Mesendoderm (in vitro differentiated cells): ENCODE data around the gene BIN1.

Source experiments
- DNase-seq: peaks from one replicate; pipeline ENCODE4 v3.0.0; 2013
- H2AK5ac ChIP-seq: 2 replicates; pipeline ENCODE4 v1.6.1; 2013; ENCODE audit warnings: low read length, inconsistent platforms
- H2BK120ac ChIP-seq: 2 replicates; pipeline ENCODE4 v1.6.1; 2013; ENCODE audit warnings: low read depth, mild to moderate bottlenecking, low read length, moderate library complexity, mixed read lengths
- H2BK15ac ChIP-seq: replicated peaks from 2 replicates; pipeline ENCODE4 v1.6.1; 2013; ENCODE audit warnings: low read depth, mild to moderate bottlenecking, moderate library complexity
- H2BK5ac ChIP-seq: 2 replicates; pipeline ENCODE4 v1.6.1; 2013; ENCODE audit warnings: low read length, inconsistent platforms
- H3K18ac ChIP-seq: 2 replicates; pipeline ENCODE4 v1.6.1; 2013; ENCODE audit warnings: mild to moderate bottlenecking, low read length, mixed read lengths
- H3K23ac ChIP-seq: one replicate; pipeline ENCODE4 v1.6.1; 2013; ENCODE audit warnings: low read length
- H3K27ac ChIP-seq: 2 replicates; pipeline ENCODE4 v1.5.1; 2013; ENCODE audit warnings: low read depth, mild to moderate bottlenecking, inconsistent platforms, low read length, moderate library complexity
- H3K27me3 ChIP-seq: 2 replicates; pipeline ENCODE4 v1.6.1; 2013; ENCODE audit warnings: low read length, control low read depth, mild to moderate bottlenecking, inconsistent platforms; ENCODE audit not compliant: insufficient read depth, poor library complexity
- H3K36me3 ChIP-seq: 2 replicates; pipeline ENCODE4 v1.6.1; 2013; ENCODE audit warnings: low read length, inconsistent platforms; ENCODE audit not compliant: control insufficient read depth, insufficient read depth
- H3K4ac ChIP-seq: one replicate; pipeline ENCODE4 v1.6.1; 2013; ENCODE audit warnings: low read depth, mild to moderate bottlenecking, low read length, moderate library complexity
- H3K4me1 ChIP-seq: 2 replicates; pipeline ENCODE4 v1.6.1; 2013; ENCODE audit warnings: low read depth, low read length, inconsistent platforms; ENCODE audit not compliant: control insufficient read depth
- H3K4me2 ChIP-seq: 2 replicates; pipeline ENCODE4 v1.6.1; 2013; ENCODE audit warnings: low read length
- H3K4me3 ChIP-seq: 2 replicates; pipeline ENCODE4 v1.5.1; 2013; ENCODE audit warnings: mild to moderate bottlenecking, low read length
- H3K56ac ChIP-seq: one replicate; pipeline ENCODE4 v1.6.1; 2013; ENCODE audit warnings: low read length
- H3K79me1 ChIP-seq: 2 replicates; pipeline ENCODE4 v1.6.1; 2013; ENCODE audit warnings: low read length, inconsistent platforms
- H3K79me2 ChIP-seq: 2 replicates; pipeline ENCODE4 v1.6.1; 2013; ENCODE audit warnings: mild to moderate bottlenecking, low read length; ENCODE audit not compliant: control insufficient read depth, insufficient read depth
- H3K9ac ChIP-seq: 2 replicates; pipeline ENCODE4 v1.6.1; 2013; ENCODE audit warnings: low read length, inconsistent platforms
- H4K5ac ChIP-seq: one replicate; pipeline ENCODE4 v1.6.1; 2013; ENCODE audit warnings: low read length
- H4K8ac ChIP-seq: one replicate; pipeline ENCODE4 v1.6.1; 2013; ENCODE audit warnings: low read depth, mild to moderate bottlenecking, control low read depth, low read length, moderate library complexity
- WGBS: extraction: QIAGEN DNeasy Blood & Tissue Kit; methylation state at CpG from one replicate; pipeline ENCODE4 v1.1.7; 2013; ENCODE audit warnings: low lambda C conversion rate, missing lambda C conversion rate; ENCODE audit not compliant: insufficient coverage; ENCODE audit errors: extremely low coverage; 5-methylcytosine and 5-hydroxymethylcytosine counted together

The BIN1 gene

DNA sequence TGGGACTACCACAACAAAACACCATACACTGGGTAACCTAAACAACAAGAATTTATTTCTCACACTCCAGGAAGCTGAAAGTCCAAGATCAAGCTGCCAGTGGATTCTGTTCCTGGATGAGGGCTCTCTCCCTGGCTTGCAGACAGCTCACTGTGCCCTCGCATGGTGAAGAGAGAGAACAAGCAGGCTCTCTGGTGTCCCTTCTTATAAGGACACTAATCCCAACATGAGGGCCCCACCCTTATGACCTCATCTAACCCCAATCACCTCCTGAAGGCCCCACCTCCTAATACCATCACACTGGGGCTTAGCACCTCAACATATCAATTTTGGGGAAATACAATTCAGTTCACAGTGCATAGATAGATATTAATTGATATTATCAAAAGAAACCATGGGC lies 83.5 kb downstream of the BIN1 start:
- Histone ChIP-seq H3K79me2 (no peaks in the 10 kb centered on the region), H4K5ac (no peak overlapping the region), H2BK5ac (no peak overlapping the region), H3K9ac (no peak overlapping the region), H2AK5ac (no peak overlapping the region), H3K4ac (no peak overlapping the region), H3K23ac (no peak overlapping the region), H3K36me3 (no peaks in the 10 kb centered on the region), H4K8ac (no peak overlapping the region), H3K27me3 (no peaks in the 10 kb centered on the region), H3K79me1 (no peaks in the 10 kb centered on the region), H3K56ac (no peak overlapping the region), H3K4me3 (no peak overlapping the region), H3K18ac (no peak overlapping the region), H2BK15ac (no peak overlapping the region), H3K27ac (no peak overlapping the region), H3K4me2 (no peak overlapping the region), H2BK120ac (no peak overlapping the region), H3K4me1 (no peaks in the 10 kb centered on the region)
- DNase-seq: no peak
- WGBS: no CpG with 5 or more reads among the region's 1 CpG

DNA sequence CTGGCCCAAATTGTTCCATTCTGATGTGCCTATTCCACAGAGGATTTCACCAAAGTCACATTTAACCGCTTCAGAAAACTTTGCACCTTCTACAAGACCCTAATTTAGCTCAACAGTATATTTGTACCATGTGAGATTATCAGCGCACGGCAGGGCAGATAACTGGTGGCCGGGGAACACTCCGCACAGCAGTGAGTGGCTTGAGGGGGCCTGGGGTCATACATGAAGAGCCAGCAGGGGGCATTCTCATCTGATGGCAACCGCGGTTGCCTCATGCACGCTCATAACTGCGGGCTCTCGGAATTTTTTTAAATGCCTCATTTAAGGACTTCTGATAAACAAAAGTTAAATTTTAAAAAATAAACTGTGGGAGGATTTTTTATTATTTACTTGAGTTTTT lies 84.1 kb downstream of the BIN1 start:
- no peak overlapping the region for H2BK15ac ChIP-seq
- H2BK5ac ChIP-seq: no peak overlapping the region
- H4K5ac ChIP-seq: no peak overlapping the region
- no peaks in the 10 kb centered on the region for H3K27me3 ChIP-seq
- H3K18ac ChIP-seq: no peak overlapping the region
- no CpG with 5 or more reads among the region's 10 CpGs for WGBS
- no peak for DNase-seq
- no peak overlapping the region for H3K4ac ChIP-seq
- H3K23ac ChIP-seq: no peak overlapping the region
- no peaks in the 10 kb centered on the region for H3K36me3 ChIP-seq
- H4K8ac ChIP-seq: no peak overlapping the region
- H3K79me2 ChIP-seq: no peaks in the 10 kb centered on the region
- H3K4me1 ChIP-seq: no peaks in the 10 kb centered on the region
- no peak overlapping the region for H3K27ac ChIP-seq
- no peaks in the 10 kb centered on the region for H3K79me1 ChIP-seq
- no peak overlapping the region for H3K56ac ChIP-seq
- H3K4me3 ChIP-seq: no peak overlapping the region
- no peak overlapping the region for H3K9ac ChIP-seq
- H2BK120ac ChIP-seq: no peak overlapping the region
- no peak overlapping the region for H3K4me2 ChIP-seq
- H2AK5ac ChIP-seq: no peak overlapping the region

DNA sequence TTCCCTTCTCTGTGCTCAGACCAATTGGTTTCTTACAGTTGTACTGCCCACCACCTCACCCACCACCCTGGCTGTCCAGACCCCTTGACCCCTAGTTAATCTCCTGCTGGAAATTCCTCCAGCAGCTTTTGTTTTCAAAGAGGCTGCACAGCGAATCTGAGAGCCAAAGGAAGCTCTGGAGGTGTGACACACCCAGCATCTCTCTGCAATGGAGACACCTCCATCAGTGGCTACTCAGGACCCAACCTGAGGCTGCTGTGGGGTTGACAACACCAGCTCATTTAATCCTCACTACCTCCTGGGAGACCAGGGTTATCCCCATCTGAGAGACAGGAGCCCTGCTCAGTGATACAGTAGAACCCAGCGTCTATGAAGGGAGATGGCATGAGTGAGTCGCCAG lies 86.4 kb downstream of the BIN1 start:
- no peak overlapping the region for H2AK5ac ChIP-seq
- H2BK120ac ChIP-seq: no peak overlapping the region
- no peak overlapping the region for H4K8ac ChIP-seq
- H2BK15ac ChIP-seq: no peak overlapping the region
- H3K4me1 ChIP-seq: no peaks in the 10 kb centered on the region
- no peak overlapping the region for H3K9ac ChIP-seq
- H3K79me2 ChIP-seq: no peaks in the 10 kb centered on the region
- H3K18ac ChIP-seq: no peak overlapping the region
- no peak overlapping the region for H3K4ac ChIP-seq
- H3K4me2 ChIP-seq: no peak overlapping the region
- no peak overlapping the region for H3K56ac ChIP-seq
- H3K27me3 ChIP-seq: no peaks in the 10 kb centered on the region
- H3K4me3 ChIP-seq: no peak overlapping the region
- no peak overlapping the region for H4K5ac ChIP-seq
- no peaks in the 10 kb centered on the region for H3K36me3 ChIP-seq
- no peak for DNase-seq
- H3K23ac ChIP-seq: no peak overlapping the region
- H2BK5ac ChIP-seq: no peak overlapping the region
- no CpG with 5 or more reads among the region's 3 CpGs for WGBS
- H3K79me1 ChIP-seq: no peaks in the 10 kb centered on the region
- H3K27ac ChIP-seq: no peak overlapping the region

DNA sequence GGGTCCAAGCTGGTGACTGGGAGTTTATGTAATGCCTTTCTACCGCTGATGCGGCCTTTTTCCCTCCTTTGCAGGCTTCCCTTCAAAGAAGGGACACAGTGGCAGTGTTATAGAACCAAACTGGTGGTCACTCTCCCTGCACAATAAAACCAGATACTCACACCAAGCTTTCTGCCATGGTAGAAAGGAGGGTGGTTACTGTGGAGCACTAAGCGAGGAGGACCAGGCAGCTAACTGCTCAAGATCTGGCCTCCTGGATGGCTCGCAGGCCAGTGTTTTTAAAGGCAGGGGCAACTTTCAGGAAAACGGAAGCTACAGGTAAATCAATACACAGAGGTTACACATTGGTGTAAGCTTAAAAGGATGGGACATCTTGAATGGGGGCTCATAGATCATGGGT lies 89.4 kb downstream of the BIN1 start:
- no CpG with 5 or more reads among the region's 5 CpGs for WGBS
- H4K5ac ChIP-seq: no peak overlapping the region

DNA sequence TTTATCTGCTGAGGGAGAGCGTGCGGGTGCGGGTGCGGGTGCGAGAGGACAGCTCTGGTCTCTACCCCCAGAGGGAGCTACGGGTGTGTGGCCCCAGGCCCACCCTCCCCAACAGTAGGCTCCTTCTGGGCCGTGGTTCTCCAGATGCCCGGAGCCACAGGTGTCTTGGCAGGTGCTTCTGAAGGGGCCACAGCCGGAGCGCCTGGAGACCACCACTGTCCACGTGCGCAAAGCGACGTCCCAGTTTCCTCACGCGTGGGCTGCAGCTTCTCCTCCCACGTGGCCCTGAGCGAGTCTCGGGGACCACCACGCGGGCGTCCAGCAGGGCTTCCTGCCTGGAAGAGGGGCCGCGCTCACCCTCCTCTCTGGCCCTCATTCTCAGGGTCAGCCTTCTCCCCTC lies 90.6 kb downstream of the BIN1 start:
- no peak overlapping the region for H3K4me2 ChIP-seq
- H4K5ac ChIP-seq: no peak overlapping the region
- no CpG with 5 or more reads among the region's 24 CpGs for WGBS
- no peak overlapping the region for H4K8ac ChIP-seq
- H3K23ac ChIP-seq: no peak overlapping the region
- H3K27me3 ChIP-seq: no peaks in the 10 kb centered on the region
- no peak for DNase-seq
- no peak overlapping the region for H2BK15ac ChIP-seq
- no peak overlapping the region for H3K4me3 ChIP-seq
- H2BK5ac ChIP-seq: no peak overlapping the region
- no peak overlapping the region for H3K4ac ChIP-seq
- H2AK5ac ChIP-seq: no peak overlapping the region
- H3K9ac ChIP-seq: no peak overlapping the region
- H2BK120ac ChIP-seq: no peak overlapping the region
- no peak overlapping the region for H3K18ac ChIP-seq
- no peaks in the 10 kb centered on the region for H3K79me2 ChIP-seq
- no peaks in the 10 kb centered on the region for H3K79me1 ChIP-seq
- peaks cover 2% of the 10 kb centered on the region for H3K4me1 ChIP-seq
- no peak overlapping the region for H3K27ac ChIP-seq
- H3K36me3 ChIP-seq: no peaks in the 10 kb centered on the region
- H3K56ac ChIP-seq: no peak overlapping the region

More for the DNA sequence above, 89.4 kb downstream of the BIN1 start:
- Histone ChIP-seq H3K18ac (no peak overlapping the region), H4K8ac (no peak overlapping the region), H3K27ac (no peak overlapping the region), H3K4me1 (peaks cover 2% of the 10 kb centered on the region), H3K4me2 (no peak overlapping the region), H3K4ac (no peak overlapping the region), H3K23ac (no peak overlapping the region), H3K56ac (no peak overlapping the region), H3K36me3 (no peaks in the 10 kb centered on the region), H3K27me3 (no peaks in the 10 kb centered on the region), H2AK5ac (no peak overlapping the region), H3K4me3 (no peak overlapping the region), H3K9ac (no peak overlapping the region), H2BK5ac (no peak overlapping the region), H2BK120ac (no peak overlapping the region), H3K79me1 (no peaks in the 10 kb centered on the region), H3K79me2 (no peaks in the 10 kb centered on the region), H2BK15ac (no peak overlapping the region)
- DNase-seq: no peak

DNA sequence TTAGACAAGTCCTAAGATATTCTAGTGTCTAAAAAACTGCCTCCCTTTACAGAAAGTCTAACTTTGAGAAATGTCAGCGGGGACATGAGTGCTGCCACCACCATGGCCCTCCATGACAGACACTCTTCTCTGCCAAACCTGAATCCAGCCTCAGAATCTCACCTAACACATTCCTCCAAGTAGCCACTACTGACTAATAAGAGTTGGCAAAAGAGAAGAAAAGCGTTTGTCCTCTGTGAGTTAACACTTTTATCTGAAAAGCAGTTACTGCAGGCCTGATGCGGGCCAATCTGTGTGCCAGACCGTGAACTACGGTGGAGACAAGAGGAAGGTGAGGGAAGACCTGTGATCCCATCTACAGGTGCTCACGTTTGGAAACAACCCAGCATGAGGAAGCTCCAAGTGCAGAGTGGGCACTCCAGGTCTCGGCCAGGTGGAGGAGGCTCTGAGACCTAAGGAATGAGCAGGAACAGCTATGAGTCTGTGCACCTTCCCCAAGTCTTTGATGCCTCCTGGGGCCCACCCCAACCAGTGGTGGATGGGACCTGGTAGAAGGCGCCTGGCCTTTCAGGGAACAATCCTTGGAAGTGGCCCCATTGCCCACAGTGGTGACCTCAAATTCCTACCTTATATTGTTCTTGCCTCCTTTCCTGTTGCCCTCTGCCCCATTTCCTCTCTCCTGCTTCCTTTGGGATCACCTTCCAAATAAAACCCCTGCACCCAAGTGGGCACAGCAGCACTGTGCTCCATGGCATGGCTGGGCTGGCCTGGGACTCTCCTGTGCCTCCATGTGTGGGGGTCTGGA lies 91.6 kb downstream of the BIN1 start:
- no CpG with 5 or more reads among the region's 8 CpGs for WGBS
- Histone ChIP-seq H2AK5ac (no peak overlapping the region), H3K4me2 (no peak overlapping the region), H3K23ac (no peak overlapping the region), H2BK120ac (no peak overlapping the region), H2BK5ac (no peak overlapping the region), H3K79me1 (no peaks in the 10 kb centered on the region), H3K27me3 (no peaks in the 10 kb centered on the region), H3K36me3 (no peaks in the 10 kb centered on the region), H3K4ac (no peak overlapping the region), H3K56ac (no peak overlapping the region), H3K4me1 (peaks cover 2% of the 10 kb centered on the region), H3K27ac (no peak overlapping the region), H4K5ac (no peak overlapping the region), H3K18ac (no peak overlapping the region), H3K4me3 (no peak overlapping the region), H3K79me2 (no peaks in the 10 kb centered on the region), H2BK15ac (no peak overlapping the region), H4K8ac (no peak overlapping the region), H3K9ac (no peak overlapping the region)
- DNase-seq: no peak
